GM18870 (cell line): ENCODE measurements around the gene WDR86.

ENCODE experiments used
- ATAC-seq: cut with Tn5 transposase; IDR thresholded peaks from one replicate; pipeline ENCODE4 v1.9.1; 2021; ENCODE audit warnings: moderate library complexity; ENCODE audit not compliant: unreplicated experiment

The WDR86 gene

GRCh38 chr7:151381348-151382078, 28.3 kb downstream of the WDR86 start:
- no peak for ATAC-seq

- no peak for ATAC-seq
These were observed 28.8 kb downstream of the WDR86 start for GRCh38 chr7:151381098-151381347.

- no peak for ATAC-seq
These were observed 29.4 kb downstream of the WDR86 start for GRCh38 chr7:151380199-151381097.

- no peak for ATAC-seq
These were observed 30.2 kb downstream of the WDR86 start for GRCh38 chr7:151379534-151380198.

GRCh38 chr7:151379193-151379520, 30.7 kb downstream of the WDR86 start:
- no peak for ATAC-seq

- no peak for ATAC-seq
These were observed 31.2 kb downstream of the WDR86 start for GRCh38 chr7:151378496-151379192.

GRCh38 chr7:151378011-151378410, 31.8 kb downstream of the WDR86 start:
- ATAC-seq = no peak

GRCh38 chr7:151377406-151377805, 32.4 kb downstream of the WDR86 start:
- ATAC-seq = no peak

- no peak for ATAC-seq
These were observed 33.5 kb downstream of the WDR86 start for GRCh38 chr7:151376218-151376902.

GRCh38 chr7:151375530-151376217, 34.2 kb downstream of the WDR86 start:
- ATAC-seq = no peak

GRCh38 chr7:151374726-151375125, 35.1 kb downstream of the WDR86 start:
- ATAC-seq = no peak

- no peak for ATAC-seq
These were observed 35.7 kb downstream of the WDR86 start for GRCh38 chr7:151374139-151374538.

GRCh38 chr7:151373599-151373998, 36.2 kb downstream of the WDR86 start:
- ATAC-seq = no peak

GRCh38 chr7:151372612-151373265, 37.1 kb downstream of the WDR86 start:
- ATAC-seq = no peak

- no peak for ATAC-seq
These were observed 38.6 kb downstream of the WDR86 start for GRCh38 chr7:151371266-151371665.

- peak; percentile 81 for ATAC-seq
These were observed 41.7 kb downstream of the WDR86 start for GRCh38 chr7:151368136-151368571.

- ATAC-seq = no peak
These were observed 42.6 kb downstream of the WDR86 start for GRCh38 chr7:151367284-151367683.

GRCh38 chr7:151366880-151367222, 43.0 kb downstream of the WDR86 start:
- ATAC-seq = no peak

- ATAC-seq = no peak
These were observed 43.5 kb downstream of the WDR86 start for GRCh38 chr7:151366166-151366879.
